CD4-positive, alpha-beta memory T cell (primary cell): Measurements from ENCODE around the gene GTF2H4. TPM values are rescaled to one million over a fixed set of nuclear protein-coding genes. Genes with fewer than 3 reads are reported as not detected.
"Not testable (repeated sequence)": the region's sequence is repeated elsewhere in the genome, so short reads cannot be mapped to it uniquely, and the experiment has no call there.

ENCODE experiments used
- CTCF ChIA-PET: fragments of 350-600 bp; sonication (Branson Sonifier 250); formaldehyde crosslinking; loops from one replicate; lab custom pipeline; 2021; ENCODE audit warnings: inconsistent platforms; ENCODE audit not compliant: partially characterized antibody; lab: Charles Lee
- POLR2A ChIA-PET: fragments of 350-600 bp; sonication (Branson Sonifier 250); formaldehyde crosslinking; loops from one replicate; lab custom pipeline; 2021; ENCODE audit not compliant: partially characterized antibody; lab: Charles Lee
- DNase-seq, 5 donors: peaks; one replicate each; pipeline versions ENCODE4 v3.0.0 to v3.0.0-alpha.2; 2020 to 2022; ENCODE audit warnings: mixed read lengths in 1 of 5
- H3K27ac ChIP-seq: one replicate; pipeline ENCODE4 v1.7.0; 2013; ENCODE audit warnings: low read depth, low read length
- H3K27me3 ChIP-seq: 2 replicates; pipeline ENCODE4 v1.7.0; 2013; ENCODE audit warnings: mild to moderate bottlenecking, low read length, moderate library complexity; ENCODE audit not compliant: insufficient read depth
- H3K36me3 ChIP-seq: 2 replicates; pipeline ENCODE4 v1.7.0; 2013; ENCODE audit warnings: mild to moderate bottlenecking, low read length, moderate library complexity; ENCODE audit not compliant: insufficient read depth
- H3K4me1 ChIP-seq: 2 replicates; pipeline ENCODE4 v1.7.0; 2013; ENCODE audit warnings: mild to moderate bottlenecking, low read length, moderate library complexity; ENCODE audit not compliant: insufficient read depth
- H3K4me3 ChIP-seq, 2 donors: one replicate each; pipeline ENCODE4 v1.7.0; 2013; ENCODE audit warnings: low read length in 2 of 2, mild to moderate bottlenecking in 1 of 2
- H3K9me3 ChIP-seq, 2 donors: one replicate each; pipeline ENCODE4 v1.7.0; 2013; ENCODE audit warnings: low read length in 2 of 2, control low read depth in 1 of 2; ENCODE audit not compliant: control insufficient read depth in 1 of 2
- H3K27ac Mint-ChIP-seq, 7 donors: one replicate each; pipeline ENCODE4 v1.8.0; 2020 to 2021; ENCODE audit warnings: mixed read lengths in 7 of 7, mild to moderate bottlenecking in 6 of 7, inconsistent platforms in 3 of 7, moderate library complexity in 3 of 7
- H3K27me3 Mint-ChIP-seq, 2 donors: one replicate each; pipeline ENCODE4 v1.8.0; 2020 to 2021; ENCODE audit warnings: mixed read lengths in 2 of 2
- H3K36me3 Mint-ChIP-seq, 2 donors: one replicate each; pipeline ENCODE4 v1.8.0; 2020 to 2021; ENCODE audit warnings: mixed read lengths in 2 of 2, inconsistent platforms in 1 of 2, mild to moderate bottlenecking in 1 of 2
- H3K4me1 Mint-ChIP-seq, 4 donors: one replicate each; pipeline ENCODE4 v1.8.0; 2020 to 2021; ENCODE audit warnings: mixed read lengths in 4 of 4, mild to moderate bottlenecking in 1 of 4
- H3K4me3 Mint-ChIP-seq, 8 donors: one replicate each; pipeline ENCODE4 v1.8.0; 2020 to 2021; ENCODE audit warnings: mixed read lengths in 8 of 8, mild to moderate bottlenecking in 7 of 8, moderate library complexity in 6 of 8, inconsistent platforms in 3 of 8
- H3K9me3 Mint-ChIP-seq, 8 donors: one replicate each; pipeline ENCODE4 v1.8.0; 2020 to 2021; ENCODE audit warnings: mixed read lengths in 8 of 8, mild to moderate bottlenecking in 5 of 8, inconsistent platforms in 3 of 8, moderate library complexity in 1 of 8
- intact Hi-C: fragments of 100-400 bp; cut with micrococcal nuclease; formaldehyde crosslinking; loops from one replicate; pipeline ENCODE4 v1.15.1; 2023
- polyA plus RNA-seq, 2 donors: library from polyadenylated mRNA; unstranded; fragments of 300-500 nt; fragmentation: Illumina TruSeq; gene quantifications; one replicate each; pipeline ENCODE4 v1.2.3, GENCODE V29; 2021
- total RNA-seq, 2 experiments: library from RNA; stranded (reverse); gene quantifications; one replicate each; pipeline ENCODE4 v1.2.3, GENCODE V29; 2021

The GTF2H4 gene
- total and polyA plus RNA-seq, 4 experiments from 2014 or later: 3.7 to 39.7 (median 23.0) TPM

- H3K27ac Mint-ChIP-seq: no peak overlapping the region
- no peak for DNase-seq
- peaks cover 0 to 8% of the 10 kb centered on the region in 2 donors for H3K36me3 Mint-ChIP-seq
- intact Hi-C loops: loop anchor here (10.0 kb wide), 1 partner anchor 348 kb away; the partner anchor contains the start of genes GNL1 and PRR3
- H3K27me3 ChIP-seq: no peaks in the 10 kb centered on the region
- ChIA-PET POLR2A (no interaction called here), CTCF (no interaction called here)
- no peaks in the 10 kb centered on the region for H3K9me3 Mint-ChIP-seq
- H3K4me3 ChIP-seq: no peak overlapping the region
- H3K27me3 Mint-ChIP-seq: no peaks in the 10 kb centered on the region
- peaks cover 5% of the 10 kb centered on the region for H3K4me1 ChIP-seq
- H3K27ac ChIP-seq: no peak overlapping the region
- no peak overlapping the region for H3K4me3 Mint-ChIP-seq
- no peaks in the 10 kb centered on the region for H3K36me3 ChIP-seq
- H3K9me3 ChIP-seq: no peaks in the 10 kb centered on the region
- peaks cover 7 to 13% (median 8%) of the 10 kb centered on the region in 4 donors for H3K4me1 Mint-ChIP-seq
Measured at GRCh38 chr6:30903236-30903635, 4.8 kb upstream of the GTF2H4 start.

- not testable (repeated sequence) for H3K9me3 ChIP-seq, H3K27me3 Mint-ChIP-seq, H3K27me3 ChIP-seq, H3K36me3 ChIP-seq, H3K9me3 Mint-ChIP-seq, DNase-seq
- Histone ChIP-seq H3K4me1 (peaks cover 14% of the 10 kb centered on the region), H3K4me3 (peak overlapping the region; percentile 75 to 97), H3K27ac (peak overlapping the region; percentile 50)
- Mint-ChIP-seq H3K36me3 (peaks cover 15 to 21% of the 10 kb centered on the region in 2 donors), H3K4me3 (peak overlapping the region; percentile 96 to 100 (median 99)), H3K27ac (peak overlapping the region in 4 of 7 donors; percentile 58 to 96 (median 78)), H3K4me1 (peaks cover 20 to 27% (median 20%) of the 10 kb centered on the region in 4 donors)
- POLR2A ChIA-PET: interaction anchor here (0.9 to 2.2 kb wide), 8 partner anchors 8 to 292 kb away, joined by 3 to 17 read pairs (median 4); partner anchors contain the start of gene IER3
- CTCF ChIA-PET: interaction anchor here (1.0 to 1.2 kb wide), 2 partner anchors 10 to 80 kb away, joined by 3 to 6 read pairs; no protein-coding TSS in a partner anchor
- intact Hi-C loops: loop anchor here (10.0 kb wide), 1 partner anchor 353 kb away; the partner anchor contains the start of genes GNL1 and PRR3
Measured at GRCh38 chr6:30907290-30907757, 683 bp upstream of the GTF2H4 start.

GRCh38 chr6:30908700-30909099 lies 693 bp downstream of the GTF2H4 start:
- Histone ChIP-seq H3K4me1 (peaks cover 22% of the 10 kb centered on the region), H3K4me3 (peak overlapping the region; percentile 75 to 97), H3K27ac (peak overlapping the region; percentile 50), H3K9me3 (no peaks in the 10 kb centered on the region), H3K36me3 (no peaks in the 10 kb centered on the region), H3K27me3 (no peaks in the 10 kb centered on the region)
- intact Hi-C loops: loop anchor here (10.0 kb wide), 1 partner anchor 354 kb away; the partner anchor contains the start of genes GNL1 and PRR3
- H3K4me3 Mint-ChIP-seq: peak overlapping the region; percentile 96 to 100 (median 99)
- DNase-seq: no peak
- POLR2A ChIA-PET: interaction anchor here (1.2 to 2.2 kb wide), 3 partner anchors 47 to 164 kb away, joined by 3 to 17 read pairs (median 4); partner anchors contain the start of gene IER3
- CTCF ChIA-PET: interaction anchor here (1.8 kb wide), 1 partner anchor 12 kb away, joined by 4 read pairs; no protein-coding TSS in a partner anchor
- H3K9me3 Mint-ChIP-seq: no peaks in the 10 kb centered on the region
- peaks cover 15 to 27% of the 10 kb centered on the region in 2 donors for H3K36me3 Mint-ChIP-seq
- peaks cover 20 to 39% (median 29%) of the 10 kb centered on the region in 4 donors for H3K4me1 Mint-ChIP-seq
- H3K27me3 Mint-ChIP-seq: no peaks in the 10 kb centered on the region
- peak overlapping the region; percentile 36 to 96 (median 90) for H3K27ac Mint-ChIP-seq

GRCh38 chr6:30910473-30910872 lies 2.5 kb downstream of the GTF2H4 start:
- H3K36me3 ChIP-seq, H3K27ac Mint-ChIP-seq, H3K9me3 ChIP-seq, H3K9me3 Mint-ChIP-seq, DNase-seq, intact Hi-C loops, H3K27me3 ChIP-seq, H3K27me3 Mint-ChIP-seq, CTCF ChIA-PET, H3K27ac ChIP-seq, H3K4me3 ChIP-seq: not testable (repeated sequence)
- POLR2A ChIA-PET: interaction anchor here (1.1 kb wide), 1 partner anchor 117 kb away, joined by 3 read pairs; no protein-coding TSS in a partner anchor
- peaks cover 15 to 29% of the 10 kb centered on the region in 2 donors for H3K36me3 Mint-ChIP-seq
- peak overlapping the region in 3 of 8 donors; percentile 6 to 45 (median 15) for H3K4me3 Mint-ChIP-seq
- peaks cover 26 to 51% (median 39%) of the 10 kb centered on the region in 4 donors for H3K4me1 Mint-ChIP-seq
- peaks cover 33% of the 10 kb centered on the region for H3K4me1 ChIP-seq

GRCh38 chr6:30912746-30913520 lies 4.9 kb downstream of the GTF2H4 start:
- H3K4me3 Mint-ChIP-seq: peak overlapping the region; percentile 83 to 96 (median 94)
- Histone ChIP-seq H3K9me3 (no peaks in the 10 kb centered on the region), H3K27me3 (no peaks in the 10 kb centered on the region), H3K4me1 (peaks cover 31% of the 10 kb centered on the region), H3K4me3 (peak overlapping the region in 1 of 2 donors; percentile 94), H3K27ac (no peak overlapping the region), H3K36me3 (peaks cover 8% of the 10 kb centered on the region)
- peaks cover 29 to 48% of the 10 kb centered on the region in 2 donors for H3K36me3 Mint-ChIP-seq
- H3K4me1 Mint-ChIP-seq: peaks cover 36 to 60% (median 47%) of the 10 kb centered on the region in 4 donors
- CTCF ChIA-PET: interaction anchor here (0.8 to 4.9 kb wide), 17 partner anchors 31 to 460 kb away, joined by 3 to 34 read pairs (median 4); partner anchors contain the start of gene IER3
- intact Hi-C loops: no loop called here
- POLR2A ChIA-PET: interaction anchor here (0.9 to 3.3 kb wide), 10 partner anchors 8 to 298 kb away, joined by 3 to 13 read pairs (median 5); partner anchors contain the start of genes DDR1, MRPS18B and PPP1R10
- DNase-seq: no peak
- H3K9me3 Mint-ChIP-seq: no peaks in the 10 kb centered on the region
- no peaks in the 10 kb centered on the region for H3K27me3 Mint-ChIP-seq
- H3K27ac Mint-ChIP-seq: peak overlapping the region in 6 of 7 donors; percentile 30 to 86 (median 77)

GRCh38 chr6:30913721-30914075 lies 5.7 kb downstream of the GTF2H4 start:
- peaks cover 31 to 47% of the 10 kb centered on the region in 2 donors for H3K36me3 Mint-ChIP-seq
- POLR2A ChIA-PET: interaction anchor here (0.6 to 3.3 kb wide), 17 partner anchors 8 to 1026 kb away, joined by 3 to 13 read pairs (median 4); partner anchors contain the start of genes DDR1, MRPS18B and PPP1R10

More at GRCh38 chr6:30913721-30914075, 5.7 kb downstream of the GTF2H4 start:
- H3K4me3 Mint-ChIP-seq: peak overlapping the region; percentile 83 to 96 (median 94)
- intact Hi-C loops: loop anchor here (1.0 kb wide), 2 partner anchors 85 to 156 kb away; no protein-coding TSS in a partner anchor
- no peak for DNase-seq
- H3K9me3 Mint-ChIP-seq: no peaks in the 10 kb centered on the region
- peak overlapping the region in 6 of 7 donors; percentile 67 to 98 (median 84) for H3K27ac Mint-ChIP-seq
- Histone ChIP-seq H3K27me3 (no peaks in the 10 kb centered on the region), H3K36me3 (peaks cover 14% of the 10 kb centered on the region), H3K4me3 (peak overlapping the region in 1 of 2 donors; percentile 94), H3K27ac (peak overlapping the region; percentile 77), H3K9me3 (no peaks in the 10 kb centered on the region), H3K4me1 (peaks cover 27% of the 10 kb centered on the region)
- CTCF ChIA-PET: interaction anchor here (0.8 to 4.9 kb wide), 20 partner anchors 12 to 461 kb away, joined by 3 to 34 read pairs (median 4); partner anchors contain the start of genes IER3 and PSORS1C1
- peaks cover 29 to 53% (median 40%) of the 10 kb centered on the region in 4 donors for H3K4me1 Mint-ChIP-seq
- H3K27me3 Mint-ChIP-seq: no peaks in the 10 kb centered on the region
